ENCODE measurements around the gene SLC22A14.
"Not testable (repeated sequence)": the region's sequence is repeated elsewhere in the genome, so short reads cannot be mapped to it uniquely, and the experiment has no call there.

SLC22A14 gene

DNA sequence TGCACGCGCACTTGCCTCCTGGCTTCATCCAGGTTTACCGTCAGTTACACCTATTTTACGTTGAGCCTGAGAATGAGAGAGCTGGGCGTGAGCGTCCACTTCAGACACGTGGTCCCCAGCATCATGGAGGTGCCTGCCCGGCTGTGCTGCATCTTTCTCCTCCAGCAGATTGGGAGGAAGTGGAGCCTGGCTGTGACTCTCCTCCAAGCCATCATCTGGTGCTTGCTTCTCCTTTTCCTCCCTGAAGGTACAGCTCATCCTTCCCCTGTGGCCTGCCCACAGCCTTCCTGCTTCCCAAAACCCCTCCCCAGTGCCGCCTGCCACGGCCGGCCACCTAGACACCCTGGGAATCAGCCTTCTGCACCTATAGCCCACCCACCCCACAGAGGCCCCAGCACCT, 31.6 kb downstream of the SLC22A14 start:
- DNase-seq (ENCODE audit: low read depth), result no peak

DNA sequence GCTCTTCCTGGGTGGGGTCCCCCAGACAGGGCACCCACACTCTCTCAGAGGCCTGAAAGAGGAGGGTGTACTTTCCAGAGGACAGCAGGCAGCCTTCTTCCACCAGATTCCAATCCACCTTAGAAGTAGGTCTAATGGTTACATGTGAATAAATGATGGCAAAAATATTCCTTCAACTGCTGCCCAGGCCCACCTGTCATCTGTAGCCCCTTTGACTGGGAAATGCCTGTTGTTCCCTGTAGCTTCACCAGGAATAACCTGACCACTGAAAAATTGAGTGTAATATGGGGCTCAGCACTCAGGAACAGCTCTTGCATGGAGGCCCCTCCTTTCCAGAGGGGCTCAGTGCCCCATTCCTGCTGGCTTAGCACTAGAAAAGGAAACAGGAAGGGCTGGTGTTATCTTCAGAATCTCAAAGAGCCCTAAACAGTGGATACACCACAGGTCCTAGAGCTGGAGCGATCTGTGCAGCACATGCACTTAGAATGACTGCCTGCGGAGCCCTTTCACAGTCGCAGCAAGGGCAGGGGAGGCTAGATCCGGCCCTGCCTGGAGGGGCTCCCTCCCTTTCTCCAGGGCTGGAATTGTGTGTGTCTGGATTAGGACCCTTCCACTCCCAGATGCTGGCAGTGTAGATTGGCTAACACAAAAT, 32.1 kb downstream of the SLC22A14 start:
- DNase-seq (ENCODE audit: low read depth), result no peak

DNA sequence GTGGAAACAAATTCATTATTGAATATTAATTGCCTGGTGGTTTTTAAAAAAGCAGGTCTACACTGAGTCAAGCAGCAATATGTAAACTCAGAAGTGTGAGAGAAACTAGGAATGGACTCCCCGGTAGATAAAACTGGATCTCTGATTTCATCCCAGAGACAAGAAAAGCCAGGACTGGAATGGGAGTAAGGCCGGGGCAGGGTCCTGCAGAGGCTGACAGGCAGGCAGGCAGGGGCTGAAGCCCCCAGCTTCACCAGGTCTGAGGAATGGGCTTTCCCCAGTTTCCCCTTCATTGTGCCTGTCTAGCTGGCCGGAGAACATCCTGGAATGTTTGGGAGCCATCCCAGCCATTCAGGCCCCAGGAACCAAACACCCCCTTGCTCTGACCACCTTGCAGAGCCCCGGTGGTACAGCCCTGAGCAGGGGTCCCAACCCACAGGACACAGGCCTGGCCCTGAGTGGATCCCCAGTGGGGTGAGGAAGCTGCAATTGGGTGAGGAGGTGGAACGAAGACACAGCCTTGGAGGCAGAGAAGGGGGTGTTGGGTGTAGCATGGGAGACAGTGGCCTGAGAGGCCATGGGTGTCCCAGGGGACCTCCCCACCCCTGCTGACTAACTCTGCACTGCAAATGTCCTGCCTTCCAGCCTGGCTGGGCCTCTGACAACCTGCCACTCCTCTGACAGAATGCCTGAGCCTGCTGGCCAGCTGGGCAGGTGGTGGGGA, 32.8 kb downstream of the SLC22A14 start:
- no peak for DNase-seq (ENCODE audit: low read depth)

DNA sequence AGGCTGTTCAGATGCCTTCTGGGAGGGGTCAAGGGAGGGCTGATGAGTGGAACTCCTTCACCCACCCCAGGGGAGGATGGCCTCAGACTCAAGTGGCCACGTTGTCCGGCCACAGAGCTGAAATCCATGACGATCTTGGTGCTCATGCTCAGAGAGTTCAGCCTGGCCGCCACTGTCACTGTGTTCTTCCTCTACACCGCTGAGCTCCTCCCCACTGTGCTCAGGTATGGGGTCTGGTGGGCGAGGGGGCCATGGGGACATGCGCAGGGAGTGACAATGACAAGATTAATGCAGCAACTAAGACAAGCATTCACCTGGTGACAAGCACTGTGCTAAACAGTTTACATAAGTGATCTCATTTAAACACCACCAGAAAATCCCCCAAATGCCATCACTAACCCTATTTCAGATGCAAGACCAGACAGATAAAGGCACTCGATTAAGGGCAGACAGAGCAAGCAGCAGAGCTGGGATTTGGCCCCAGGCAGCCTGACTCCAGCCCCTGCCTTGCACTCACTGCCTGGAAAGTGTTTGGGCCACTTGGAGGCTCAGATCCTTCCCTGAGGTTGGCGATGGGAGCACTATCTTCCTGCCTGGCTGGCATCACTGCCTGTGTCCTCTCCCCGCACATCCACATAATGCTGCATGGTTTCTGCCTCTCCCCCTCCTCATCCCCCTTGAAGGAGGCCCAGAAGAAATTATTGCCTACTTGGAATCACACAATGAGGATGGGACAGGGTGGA, 33.6 kb downstream of the SLC22A14 start:
- no peak for DNase-seq (ENCODE audit: low read depth)

DNA sequence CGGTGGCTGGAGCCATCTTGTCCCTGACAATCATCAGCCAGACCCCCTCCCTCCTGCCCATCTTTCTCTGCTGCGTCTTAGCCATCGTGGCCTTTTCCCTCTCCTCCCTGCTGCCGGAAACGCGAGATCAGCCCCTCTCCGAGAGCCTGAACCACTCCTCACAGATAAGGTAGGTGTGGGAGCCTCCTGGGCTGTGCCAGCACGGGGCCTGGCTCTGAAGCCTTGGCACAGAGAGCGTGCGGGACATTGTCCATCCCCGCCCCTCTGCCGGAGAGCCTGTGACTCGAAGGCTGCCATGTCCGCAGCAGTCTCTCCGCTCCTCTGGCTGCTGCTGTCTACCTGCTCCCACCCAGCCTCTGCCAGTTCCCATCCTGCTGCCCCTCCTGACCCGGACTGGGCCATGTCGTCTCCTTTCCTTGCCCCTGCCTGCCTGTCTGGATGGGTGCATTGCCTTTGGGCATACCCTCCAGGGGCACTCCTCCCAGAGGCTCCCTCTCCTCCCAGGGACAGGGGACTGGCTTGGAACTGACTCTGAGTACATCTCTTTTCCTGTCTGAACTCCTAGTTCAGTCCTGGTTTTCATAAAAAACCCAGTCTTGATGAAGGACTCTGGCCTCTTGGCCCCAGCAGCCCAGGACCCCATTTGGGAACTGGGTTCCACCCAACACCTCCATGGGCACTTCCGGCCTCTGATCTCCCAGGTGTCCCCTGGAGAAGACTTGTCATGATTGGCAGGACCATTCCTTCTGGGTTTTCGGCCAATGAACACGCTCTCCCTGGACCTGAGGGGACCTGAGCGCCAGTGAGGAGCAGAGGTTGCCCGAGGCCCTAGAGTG, 34.5 kb downstream of the SLC22A14 start:
- DNase-seq (ENCODE audit: low read depth), result no peak

DNA sequence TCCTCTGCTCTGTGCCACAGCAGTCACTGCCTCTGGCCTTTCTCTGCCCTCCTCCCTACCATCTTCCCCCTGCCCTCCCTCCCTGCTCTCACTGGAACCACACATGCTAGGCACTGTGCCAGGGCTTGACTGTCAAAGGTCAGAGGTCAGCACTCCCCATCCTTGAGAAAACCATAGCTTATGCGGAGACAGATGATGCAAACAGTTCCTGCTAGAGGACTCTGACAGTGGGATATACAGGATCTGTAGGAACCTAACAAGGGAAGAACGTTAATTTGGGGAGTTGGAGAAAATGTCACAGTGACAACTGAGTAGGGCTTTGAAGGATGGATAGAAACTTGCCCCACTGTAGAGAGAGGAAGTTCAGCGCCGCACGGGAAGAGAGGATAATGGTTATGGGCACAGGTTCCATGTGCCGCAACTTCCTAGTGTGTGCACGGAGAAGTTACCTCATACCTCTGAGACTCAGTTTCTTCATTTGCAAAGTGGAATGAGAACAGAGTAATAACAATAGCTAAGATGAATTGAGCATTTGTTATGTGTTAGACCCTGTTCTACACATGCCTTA, 35.2 kb downstream of the SLC22A14 start:
- DNase-seq (ENCODE audit: low read depth), result no peak

DNA sequence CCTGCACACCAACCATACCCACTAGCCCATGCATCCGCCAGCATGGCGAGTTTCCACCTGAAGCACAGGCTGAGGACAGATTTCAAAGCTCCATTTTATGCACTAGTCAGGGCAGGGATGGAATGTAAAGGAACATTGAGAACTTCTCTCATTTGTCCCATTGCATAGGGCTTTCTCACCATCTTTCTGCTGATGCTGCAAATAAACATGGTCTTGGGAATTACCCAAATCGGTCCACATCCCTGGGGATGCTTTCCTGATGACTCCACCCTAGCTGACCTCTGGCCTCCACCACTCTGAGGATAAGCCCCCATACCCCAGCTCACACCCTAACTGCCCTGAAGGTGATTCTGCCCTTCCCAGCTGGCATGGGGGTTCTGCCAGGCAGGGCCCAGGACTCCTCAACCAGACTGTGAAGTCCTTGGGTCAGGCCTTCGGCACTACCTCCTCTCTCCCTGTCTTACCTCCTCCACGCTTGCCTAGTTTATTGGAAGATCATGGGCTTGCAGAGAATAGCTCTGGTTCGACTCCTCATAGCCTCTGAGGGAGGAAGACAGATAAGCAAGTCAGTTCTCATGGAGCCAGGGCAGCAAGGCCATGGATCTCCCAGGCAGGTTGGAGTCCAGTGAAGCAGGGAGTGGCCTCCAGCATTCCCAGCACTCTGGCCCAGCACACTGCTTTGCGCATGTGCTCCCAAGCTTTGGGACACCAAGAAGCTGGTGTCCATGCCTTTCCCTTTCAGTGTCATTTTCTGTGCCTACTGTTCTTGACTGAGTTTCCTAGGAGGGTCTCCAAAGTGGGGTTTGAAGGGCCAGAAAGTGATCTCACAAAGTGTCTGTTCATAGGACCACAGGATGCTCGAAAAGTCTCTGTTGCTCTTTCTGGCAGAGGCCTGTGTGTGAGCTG, 36.9 kb downstream of the SLC22A14 start:
- DNase-seq (ENCODE audit: low read depth), result no peak

DNA sequence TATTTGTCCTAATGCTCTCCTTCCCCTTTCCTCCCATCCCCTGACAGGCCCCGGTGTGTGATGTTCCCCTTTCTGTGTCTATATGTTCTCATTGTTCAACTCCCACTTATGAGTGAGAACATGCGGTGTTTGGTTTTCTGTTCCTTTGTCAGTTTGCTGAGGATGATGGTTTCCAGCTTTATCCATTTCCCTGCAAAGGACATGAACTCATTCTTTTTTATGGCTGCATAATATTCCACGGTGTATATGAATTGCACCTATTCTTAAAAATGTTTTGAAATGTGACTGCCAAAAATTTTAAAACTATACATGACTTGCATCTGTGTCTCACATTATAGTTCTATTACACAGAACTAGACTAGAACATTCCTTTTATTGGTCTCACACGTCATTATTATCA, 38.5 kb downstream of the SLC22A14 start:
- DNase-seq (ENCODE audit: low read depth), result not testable (repeated sequence)

DNA sequence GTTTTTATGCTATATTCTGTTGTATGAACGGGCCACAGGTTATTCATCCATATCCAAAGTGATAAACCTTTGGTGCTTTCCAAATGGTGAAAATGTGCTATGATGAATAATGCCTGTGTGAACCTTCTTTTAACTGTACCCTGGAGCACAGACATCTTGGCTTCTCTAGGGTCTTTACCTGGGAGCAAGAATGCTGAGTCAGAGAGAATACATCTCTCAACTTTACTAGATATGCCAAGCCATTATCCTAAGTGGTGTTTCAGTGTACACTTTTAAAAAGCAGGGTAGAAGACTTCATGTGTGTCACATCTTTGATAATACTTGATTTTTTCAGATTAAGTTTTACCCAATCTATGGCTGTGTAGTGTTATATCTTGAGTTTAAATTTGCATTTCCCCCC, 41.0 kb downstream of the SLC22A14 start:
- DNase-seq (ENCODE audit: low read depth), result no peak

DNA sequence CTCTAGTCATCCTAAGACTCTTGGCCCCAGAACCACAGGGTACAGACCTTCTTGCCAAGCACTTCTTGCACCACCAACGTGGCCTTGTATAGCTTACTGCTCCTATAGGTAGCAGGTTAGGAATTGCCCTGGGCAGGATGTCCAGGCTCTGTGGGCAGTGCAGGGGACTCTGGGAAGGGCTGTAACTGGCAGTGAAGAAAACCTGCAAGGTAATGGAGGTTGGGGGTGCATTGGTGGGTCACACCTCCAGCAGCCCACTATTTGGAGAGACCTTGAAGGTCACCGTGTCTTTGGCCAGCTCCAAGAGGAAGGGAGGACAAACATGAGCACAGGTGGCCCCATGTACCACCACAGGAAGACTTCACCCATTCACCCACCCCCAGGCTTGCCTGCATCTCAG, 43.2 kb downstream of the SLC22A14 start:
- DNase-seq (ENCODE audit: low read depth), result no peak

DNA sequence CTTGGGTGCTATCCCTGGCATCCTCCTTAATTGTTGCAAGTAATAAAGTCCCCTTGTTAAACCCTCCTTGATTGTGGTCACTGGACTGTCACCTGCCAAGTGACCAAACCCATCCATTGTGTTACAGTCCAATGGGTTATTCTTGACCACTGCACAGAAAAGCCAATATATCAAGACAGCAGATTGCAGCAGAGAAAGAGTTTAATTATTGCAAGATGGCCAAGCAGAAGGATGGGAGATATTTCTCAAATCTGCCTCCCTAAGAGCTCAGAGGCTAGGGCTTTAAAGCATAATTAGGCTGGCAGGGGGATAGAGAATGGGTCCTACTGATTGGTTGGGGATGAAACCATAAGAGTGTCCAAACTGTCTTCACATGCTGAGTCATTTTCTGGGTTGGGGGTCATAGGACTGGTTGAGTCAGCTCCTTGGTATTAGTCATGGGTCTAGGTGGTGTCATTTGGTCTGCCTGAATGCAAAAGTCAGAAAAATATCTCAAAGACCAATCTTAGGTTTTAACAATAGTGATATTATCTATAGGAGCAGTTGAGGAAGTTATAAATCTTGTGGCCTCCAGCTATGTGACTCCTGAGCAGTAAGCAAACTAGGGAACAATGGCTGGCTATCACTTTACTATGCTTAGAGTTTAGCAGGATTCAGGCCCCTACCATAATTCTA, 45.4 kb downstream of the SLC22A14 start:
- DNase-seq (ENCODE audit: low read depth), result peak; percentile 45

DNA sequence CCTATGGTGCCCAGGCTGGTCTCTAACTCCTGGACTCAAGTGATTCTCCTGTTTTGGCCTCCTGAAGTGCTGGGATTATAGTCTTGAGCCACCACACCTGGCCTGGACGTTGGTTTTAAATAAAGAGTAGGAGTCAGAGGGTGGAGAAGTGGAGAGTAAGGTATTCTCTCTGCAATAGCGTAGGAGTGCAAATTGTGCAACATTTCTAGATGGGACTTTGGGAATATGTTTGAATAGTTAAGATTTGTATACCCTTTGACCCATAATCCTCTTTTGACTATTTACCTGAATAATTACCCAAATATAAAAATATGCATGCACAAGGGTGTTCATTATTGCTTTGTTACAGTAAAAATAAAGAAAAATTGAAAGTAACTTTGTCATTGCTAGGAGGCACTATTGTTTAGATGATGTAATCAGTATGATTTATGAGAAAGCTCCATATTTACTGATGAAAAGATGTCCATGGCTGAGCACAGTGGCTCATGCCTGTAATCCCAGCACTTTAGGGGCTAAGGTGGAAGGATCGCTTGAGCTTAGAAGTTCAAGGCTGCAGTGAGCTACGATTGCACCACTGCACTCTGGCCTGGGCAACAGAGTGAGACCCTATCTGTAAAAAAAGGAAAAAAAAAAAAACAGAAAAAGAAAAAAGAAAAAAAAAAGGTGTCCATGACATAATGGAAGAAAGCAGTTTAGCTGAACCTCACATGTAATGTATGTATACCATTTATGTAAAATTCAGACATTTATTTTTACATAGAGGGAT, 49.3 kb downstream of the SLC22A14 start:
- DNase-seq (ENCODE audit: low read depth), result no peak

DNA sequence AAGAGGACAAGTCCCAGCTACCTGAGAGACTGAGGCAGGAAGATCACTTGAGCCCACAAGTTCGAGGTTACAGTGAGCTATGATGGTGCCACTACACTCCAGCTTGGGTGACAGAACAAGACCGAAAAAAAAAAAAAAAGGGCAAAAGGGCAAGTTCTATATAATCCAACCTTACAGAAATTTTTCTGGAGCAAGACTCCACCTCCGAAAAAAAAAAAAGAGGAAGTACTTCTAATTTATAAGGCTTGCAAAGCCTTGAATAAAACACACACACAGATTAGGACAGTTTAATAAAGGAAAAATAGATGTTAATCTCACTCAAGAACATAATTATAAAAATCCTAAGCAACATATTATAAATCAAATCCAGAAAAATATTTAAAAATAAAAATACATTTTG, 50.1 kb downstream of the SLC22A14 start:
- no peak for DNase-seq (ENCODE audit: low read depth)

DNA sequence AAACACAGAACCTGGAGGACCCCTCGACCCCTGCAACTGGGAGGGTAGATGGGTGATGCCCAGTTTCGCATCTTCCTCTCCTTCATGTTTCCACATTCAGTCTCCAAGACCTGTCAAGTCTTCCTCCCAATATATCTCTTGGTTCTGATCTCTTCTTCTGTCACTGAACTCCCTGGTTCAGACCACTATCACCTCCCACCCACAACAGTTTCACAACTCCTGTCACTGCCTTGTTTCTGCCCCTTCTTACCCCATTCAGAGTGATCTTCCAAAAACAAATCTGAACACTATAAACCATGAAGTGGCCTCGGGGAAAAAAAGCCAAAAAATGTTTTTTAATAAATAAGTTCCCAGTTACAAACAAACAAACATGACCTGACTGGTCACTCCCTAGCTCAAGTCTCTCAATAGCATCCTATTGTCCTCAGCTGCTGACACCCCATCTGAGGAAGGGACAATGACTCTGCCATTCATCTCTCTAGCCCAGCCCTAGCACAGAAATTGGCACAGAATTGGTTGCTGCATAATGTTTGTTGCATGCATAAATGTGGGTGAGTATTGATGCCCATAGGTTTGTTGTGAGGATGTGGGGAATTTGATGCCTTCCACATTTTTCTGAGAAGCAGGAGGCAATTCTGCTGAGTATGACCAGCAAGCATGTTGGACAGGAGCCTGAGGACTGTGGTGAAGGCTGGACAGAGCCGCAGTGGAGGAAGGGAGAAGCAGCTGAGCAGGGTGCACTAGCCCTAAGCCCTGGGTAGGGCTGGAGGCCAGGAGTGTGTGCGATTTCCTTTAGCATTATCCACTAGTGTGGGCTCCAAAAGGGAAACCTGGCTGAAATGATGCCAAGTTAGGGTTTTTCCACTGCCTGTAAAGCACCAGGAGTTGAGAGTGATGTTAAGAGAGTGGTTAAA, 52.3 kb downstream of the SLC22A14 start:
- DNase-seq (ENCODE audit: low read depth), result peak; percentile 79

DNA sequence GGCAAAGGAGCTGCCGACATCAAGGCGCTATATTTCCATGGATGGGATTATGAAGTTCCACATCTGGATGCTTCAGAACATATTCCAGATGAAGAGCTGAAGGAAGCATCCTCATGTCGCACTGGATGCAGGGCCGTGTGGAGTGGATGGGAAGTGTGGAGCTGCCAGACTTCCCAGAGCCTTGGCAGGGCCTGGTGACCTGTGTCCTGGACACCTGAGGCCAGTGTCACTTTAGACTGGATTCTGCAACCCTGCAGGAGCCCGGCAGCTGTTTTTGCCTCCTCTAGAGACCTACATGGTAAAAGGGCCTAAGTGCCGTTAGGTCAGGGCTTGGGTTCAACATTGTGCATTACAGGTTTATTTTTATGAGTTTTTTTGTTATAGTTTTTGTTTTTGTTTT, 53.2 kb downstream of the SLC22A14 start:
- DNase-seq (ENCODE audit: low read depth), result no peak

DNA sequence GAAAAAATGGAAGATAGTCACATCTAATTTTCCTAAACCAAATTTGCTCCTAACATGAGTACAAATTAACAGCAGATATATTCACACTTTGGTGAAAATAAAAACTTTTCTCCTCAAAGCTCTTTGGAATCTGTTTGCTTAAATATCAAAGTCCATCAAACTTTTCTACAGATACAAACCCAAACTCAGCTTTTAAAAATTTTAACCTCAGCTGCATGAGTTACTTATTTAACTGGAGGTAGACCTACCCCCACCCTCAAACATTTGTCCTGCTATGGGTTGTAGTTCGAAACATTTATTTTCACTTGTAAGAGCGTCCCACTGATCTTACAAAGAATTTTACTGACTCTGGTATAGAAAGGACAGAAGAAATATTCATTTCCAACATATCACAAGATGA, 55.6 kb downstream of the SLC22A14 start:
- DNase-seq (ENCODE audit: low read depth), result no peak

DNA sequence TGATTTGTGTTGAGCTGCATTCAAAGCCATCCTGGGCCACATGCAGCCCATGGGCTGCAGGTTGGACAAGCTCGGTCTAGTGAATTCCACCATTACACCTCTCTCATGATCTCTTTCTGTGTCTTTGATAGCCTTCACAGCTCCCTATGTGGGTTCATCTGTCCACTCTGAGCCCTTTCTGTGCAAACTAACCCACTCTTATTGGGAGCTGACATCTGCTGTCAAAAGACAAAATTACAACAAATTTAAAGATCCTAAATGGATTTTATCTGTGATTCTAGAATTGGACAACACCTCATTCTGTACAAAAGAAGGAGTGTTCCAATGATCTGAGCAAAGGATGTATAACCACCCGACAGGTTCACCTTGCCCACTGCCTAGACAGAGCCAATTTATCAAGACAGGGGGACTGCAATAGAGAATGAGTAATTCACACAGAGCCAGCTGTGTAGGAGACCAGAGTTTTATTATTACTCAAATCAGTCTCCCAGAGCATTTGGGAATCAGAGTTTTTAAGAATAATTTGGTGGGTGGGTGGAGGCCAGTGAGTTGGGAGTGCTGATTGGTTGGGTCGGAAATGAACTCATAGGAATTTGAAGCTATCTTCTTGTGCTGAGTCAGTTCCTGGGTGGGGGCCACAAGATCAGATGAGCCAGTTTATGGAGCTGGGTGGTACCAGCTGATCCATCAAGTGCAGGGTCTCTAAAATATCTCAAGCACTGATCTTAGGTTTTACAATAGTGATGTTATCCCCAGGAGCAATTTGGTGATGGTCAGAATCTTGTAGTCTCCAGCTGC, 61.9 kb downstream of the SLC22A14 start:
- no peak for DNase-seq (ENCODE audit: low read depth)
